Measurements from ENCODE around the gene CCDC71L. TPM values are rescaled to one million over a fixed set of nuclear protein-coding genes. Genes with fewer than 3 reads are reported as not detected.

The CCDC71L gene
- total RNA-seq, 1 experiment from 2014 or later = 18.4 TPM

DNA sequence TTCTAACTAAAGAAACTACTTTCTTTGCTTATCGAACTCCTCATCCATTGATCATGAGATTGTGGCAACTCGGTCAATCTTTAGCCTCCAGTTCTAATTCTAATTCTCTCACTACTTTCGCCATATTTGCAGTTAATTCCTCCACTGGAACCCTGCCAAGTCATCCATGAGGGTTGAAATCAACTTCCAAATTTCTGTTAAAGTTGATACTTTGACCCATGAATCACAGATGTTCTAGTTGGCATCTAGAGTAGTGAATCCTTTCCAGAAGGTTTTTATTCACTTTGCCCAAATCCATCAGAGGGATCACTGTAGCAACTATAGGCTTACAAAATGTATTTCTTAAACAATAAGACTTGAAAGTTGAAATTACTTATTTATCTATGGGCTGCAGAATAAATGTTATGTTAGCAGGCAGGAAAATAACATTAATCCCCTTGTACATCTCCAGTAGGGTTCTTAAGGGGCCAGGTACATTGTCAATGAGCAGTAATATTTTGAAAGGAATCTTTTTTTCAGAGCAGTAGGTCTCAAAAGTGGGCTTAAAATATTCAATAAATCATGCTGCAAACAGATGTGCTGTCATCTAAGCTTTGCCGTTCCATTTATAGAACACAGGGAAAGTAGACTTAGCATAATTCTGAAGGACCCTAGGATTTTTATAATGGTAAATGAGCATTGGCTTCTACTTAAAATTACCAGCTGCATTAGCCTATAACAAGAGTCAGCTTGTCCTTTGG, 39.4 kb downstream of the CCDC71L start:
- POLR2A ChIA-PET (ENCODE audit: low non-redundant PET) = no interaction called here
- H3K4me3 ChIP-seq (ENCODE audit: low read depth, low read length, poor library complexity, severe bottlenecking) = no peak overlapping the region
- BruUV-seq (replicated peaks) = no TSS peak
- intact Hi-C loops (cut with micrococcal nuclease; ENCODE audit: unreplicated experiment) = no loop called here
- TF ChIP-seq CTCF (conservative IDR thresholded peaks at IDR 0.05; ENCODE audit: low read depth, low read length) (no peak), EZH2 (IDR thresholded peaks at IDR 0.05; ENCODE audit: borderline replicate concordance, low read depth, low read length, poor library complexity, severe bottlenecking) (no peak)
- H3K36me3 ChIP-seq (ENCODE audit: insufficient read depth, low read length, poor library complexity, severe bottlenecking) = no peaks in the 10 kb centered on the region
- no peak for DNase-seq (ENCODE audit: low spot score)
- no peaks in the 10 kb centered on the region for H3K27me3 ChIP-seq (replicated peaks; ENCODE audit: insufficient read depth, low read depth, low read length, poor library complexity)
- CTCF ChIA-PET = interaction anchor here (0.6 kb wide), 1 partner anchor 187 kb away, joined by 3 read pairs; no protein-coding TSS in a partner anchor
- H3K9me3 ChIP-seq (ENCODE audit: low read depth, low read length, poor library complexity, severe bottlenecking) = peaks cover 9% of the 10 kb centered on the region
- H3K27ac ChIP-seq (ENCODE audit: low read depth, low read length, poor library complexity, severe bottlenecking) = no peak overlapping the region
- peaks cover 4% of the 10 kb centered on the region for H3K4me1 ChIP-seq (ENCODE audit: insufficient read depth, low read length, poor library complexity, severe bottlenecking)

DNA sequence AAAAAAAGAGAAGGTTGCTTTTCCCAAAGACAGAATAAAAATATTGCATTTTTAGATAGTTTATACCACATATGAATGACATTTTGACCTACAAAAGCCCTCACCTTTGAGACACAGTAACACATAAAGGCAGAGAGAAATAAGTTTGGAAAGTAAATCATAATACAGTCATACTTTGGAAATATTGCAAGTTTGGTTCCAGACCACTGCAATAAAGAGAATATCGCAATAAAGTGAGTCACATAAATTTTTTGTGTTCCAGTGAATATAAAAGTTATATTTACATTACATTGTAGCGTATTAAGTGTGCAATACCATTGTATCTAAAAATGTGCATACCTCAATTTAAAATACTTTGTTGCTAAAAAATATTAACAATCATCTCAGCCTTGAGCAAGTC, 40.3 kb downstream of the CCDC71L start:
- ChIA-PET CTCF (no interaction called here), POLR2A (ENCODE audit: low non-redundant PET) (no interaction called here)
- Histone ChIP-seq H3K4me1 (ENCODE audit: insufficient read depth, low read length, poor library complexity, severe bottlenecking) (peaks cover 4% of the 10 kb centered on the region), H3K27ac (ENCODE audit: low read depth, low read length, poor library complexity, severe bottlenecking) (no peak overlapping the region), H3K36me3 (ENCODE audit: insufficient read depth, low read length, poor library complexity, severe bottlenecking) (no peaks in the 10 kb centered on the region), H3K27me3 (replicated peaks; ENCODE audit: insufficient read depth, low read depth, low read length, poor library complexity) (no peaks in the 10 kb centered on the region), H3K4me3 (ENCODE audit: low read depth, low read length, poor library complexity, severe bottlenecking) (no peak overlapping the region), H3K9me3 (ENCODE audit: low read depth, low read length, poor library complexity, severe bottlenecking) (peaks cover 9% of the 10 kb centered on the region)
- BruUV-seq (replicated peaks) = no TSS peak
- DNase-seq (ENCODE audit: low spot score) = no peak
- TF ChIP-seq EZH2 (IDR thresholded peaks at IDR 0.05; ENCODE audit: borderline replicate concordance, low read depth, low read length, poor library complexity, severe bottlenecking) (no peak), CTCF (conservative IDR thresholded peaks at IDR 0.05; ENCODE audit: low read depth, low read length) (no peak)
- intact Hi-C loops (cut with micrococcal nuclease; ENCODE audit: unreplicated experiment) = no loop called here

DNA sequence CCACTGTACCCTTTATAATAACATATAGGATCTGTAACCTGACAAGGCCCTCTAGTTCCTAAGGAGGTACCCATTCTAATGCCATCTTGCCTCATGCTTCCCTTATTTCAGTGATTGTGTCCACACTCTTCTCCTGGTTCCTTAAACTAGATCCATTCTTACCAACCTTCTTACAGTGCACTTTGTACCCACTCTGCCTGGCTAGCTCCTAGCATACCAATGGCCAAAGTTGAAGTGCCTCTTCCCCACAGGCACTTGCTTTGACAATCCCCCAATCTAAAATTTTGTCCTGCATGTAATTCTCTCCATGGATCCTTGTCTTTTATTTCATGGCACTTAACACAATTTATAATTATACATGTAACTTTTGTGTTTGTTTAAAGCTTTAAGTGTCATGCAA, 40.9 kb downstream of the CCDC71L start:
- DNase-seq (ENCODE audit: low spot score) = no peak
- intact Hi-C loops (cut with micrococcal nuclease; ENCODE audit: unreplicated experiment) = no loop called here
- no peak for TF ChIP-seq CTCF (conservative IDR thresholded peaks at IDR 0.05; ENCODE audit: low read depth, low read length)
- no peak for TF ChIP-seq EZH2 (IDR thresholded peaks at IDR 0.05; ENCODE audit: borderline replicate concordance, low read depth, low read length, poor library complexity, severe bottlenecking)
- peaks cover 4% of the 10 kb centered on the region for H3K4me1 ChIP-seq (ENCODE audit: insufficient read depth, low read length, poor library complexity, severe bottlenecking)
- peaks cover 9% of the 10 kb centered on the region for H3K9me3 ChIP-seq (ENCODE audit: low read depth, low read length, poor library complexity, severe bottlenecking)
- no peaks in the 10 kb centered on the region for H3K36me3 ChIP-seq (ENCODE audit: insufficient read depth, low read length, poor library complexity, severe bottlenecking)
- BruUV-seq (replicated peaks) = no TSS peak
- H3K27me3 ChIP-seq (replicated peaks; ENCODE audit: insufficient read depth, low read depth, low read length, poor library complexity) = no peaks in the 10 kb centered on the region
- ChIA-PET POLR2A (ENCODE audit: low non-redundant PET) (no interaction called here), CTCF (no interaction called here)
- H3K27ac ChIP-seq (ENCODE audit: low read depth, low read length, poor library complexity, severe bottlenecking) = no peak overlapping the region
- H3K4me3 ChIP-seq (ENCODE audit: low read depth, low read length, poor library complexity, severe bottlenecking) = no peak overlapping the region

All from A673 (cell line).